HG03196 (cell line): ENCODE measurements around the gene YLPM1.

Source experiments
- ATAC-seq: cut with Tn5 transposase; IDR thresholded peaks from one replicate; pipeline ENCODE4 v1.9.1; 2021; ENCODE audit not compliant: unreplicated experiment

Gene YLPM1

DNA sequence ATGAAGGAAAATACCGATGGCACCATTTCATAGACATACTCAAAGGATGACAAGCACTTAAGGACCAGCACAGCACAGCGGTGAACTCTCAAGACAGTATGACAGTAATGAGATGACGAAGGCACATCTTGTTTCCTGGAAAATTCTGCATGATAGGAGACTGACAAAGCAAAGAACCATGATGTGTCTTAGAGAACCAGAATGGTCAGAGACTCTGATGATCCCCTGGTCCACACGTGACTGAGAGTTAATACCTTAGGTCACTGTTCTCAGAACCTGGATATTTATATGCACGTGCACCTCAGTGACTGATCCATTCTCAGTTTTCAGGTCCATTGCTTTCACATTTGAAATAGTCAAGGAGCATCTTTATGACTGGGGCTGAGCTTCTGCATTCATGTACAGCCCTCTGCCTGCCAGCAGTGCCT, 77.5 kb downstream of the YLPM1 start:
- no peak for ATAC-seq

DNA sequence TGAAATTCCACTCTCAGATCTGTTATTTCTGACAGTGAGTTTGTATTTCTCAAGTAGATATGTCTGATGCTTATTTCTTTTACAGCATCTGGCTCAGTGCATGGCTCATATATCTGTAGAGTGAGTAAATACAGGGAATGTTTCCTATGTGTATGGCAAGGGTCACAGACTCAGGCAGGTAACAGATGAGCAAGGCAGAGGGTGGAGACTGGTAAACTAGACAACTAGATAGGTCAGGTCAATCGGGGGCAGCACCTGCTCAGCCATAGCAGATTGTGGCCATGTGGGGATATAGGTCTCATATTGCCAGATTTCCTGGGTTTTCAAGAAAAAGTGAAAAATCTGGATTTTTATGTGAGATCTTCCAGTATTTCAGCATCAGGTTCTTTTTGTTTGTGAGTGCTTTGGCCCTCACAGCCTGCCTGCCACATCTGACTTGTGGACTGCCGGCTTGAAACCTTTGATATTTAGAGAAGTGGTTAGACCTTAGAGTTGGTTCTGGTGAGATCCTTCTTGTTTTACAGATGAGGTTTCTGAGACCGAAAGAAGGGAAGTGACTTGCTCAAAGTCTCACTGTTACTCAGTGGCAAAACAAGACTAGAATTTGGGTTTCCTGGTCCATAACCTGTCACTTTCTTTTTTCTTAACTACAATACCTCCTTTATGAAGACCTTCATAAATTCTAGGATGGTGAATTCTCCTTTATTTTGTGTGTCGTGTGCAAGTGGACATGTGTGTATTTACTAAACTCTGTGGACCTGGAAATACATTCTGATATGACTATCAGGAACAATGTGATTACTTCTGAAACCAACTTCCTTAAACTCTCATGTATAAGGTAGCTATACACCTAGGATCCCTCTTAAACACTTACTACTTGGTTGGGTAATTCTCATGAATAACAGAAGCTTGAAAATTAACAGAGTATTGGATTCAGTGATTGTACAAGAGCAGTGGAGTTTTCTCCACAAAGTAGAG, 78.4 kb downstream of the YLPM1 start:
- ATAC-seq, result peak; percentile 77

DNA sequence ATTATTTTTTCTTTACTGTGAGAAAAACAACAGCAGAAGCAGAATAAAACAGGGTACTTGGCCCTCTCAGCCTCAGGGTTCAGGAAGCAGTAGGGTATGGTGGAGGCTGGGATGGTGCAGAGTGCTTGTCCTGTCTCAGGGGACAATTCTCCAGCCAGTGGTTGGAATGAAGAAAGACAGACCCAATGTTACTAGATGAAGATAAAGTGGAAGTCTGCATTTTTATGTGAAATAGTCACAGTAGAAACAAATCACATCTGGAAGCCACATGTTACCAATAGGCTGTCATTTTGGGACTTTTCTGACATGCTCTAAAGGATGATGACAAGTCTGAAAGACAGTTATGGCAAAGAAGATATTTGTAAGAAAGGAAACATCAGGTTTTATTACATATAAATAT, 80.5 kb downstream of the YLPM1 start:
- no peak for ATAC-seq

DNA sequence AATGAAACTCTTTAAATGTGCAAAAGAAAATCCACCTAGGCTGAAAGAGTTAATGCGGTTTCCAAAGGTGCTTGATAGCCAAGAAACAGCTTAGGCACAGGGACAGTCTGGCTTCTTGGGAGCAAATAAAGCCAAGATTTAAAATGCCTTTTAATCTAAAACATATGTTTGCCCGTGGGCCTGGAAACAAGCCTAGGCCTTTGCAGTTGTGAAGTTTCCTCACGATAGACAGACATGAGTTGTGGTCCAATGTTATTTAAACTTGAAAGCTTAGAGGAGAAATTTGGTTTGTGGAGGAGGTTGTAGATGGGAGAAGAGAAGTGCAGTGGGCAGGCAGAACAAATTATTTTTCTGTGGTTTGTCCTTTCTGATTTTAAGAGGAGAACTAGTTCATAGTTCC, 83.1 kb downstream of the YLPM1 start:
- no peak for ATAC-seq

DNA sequence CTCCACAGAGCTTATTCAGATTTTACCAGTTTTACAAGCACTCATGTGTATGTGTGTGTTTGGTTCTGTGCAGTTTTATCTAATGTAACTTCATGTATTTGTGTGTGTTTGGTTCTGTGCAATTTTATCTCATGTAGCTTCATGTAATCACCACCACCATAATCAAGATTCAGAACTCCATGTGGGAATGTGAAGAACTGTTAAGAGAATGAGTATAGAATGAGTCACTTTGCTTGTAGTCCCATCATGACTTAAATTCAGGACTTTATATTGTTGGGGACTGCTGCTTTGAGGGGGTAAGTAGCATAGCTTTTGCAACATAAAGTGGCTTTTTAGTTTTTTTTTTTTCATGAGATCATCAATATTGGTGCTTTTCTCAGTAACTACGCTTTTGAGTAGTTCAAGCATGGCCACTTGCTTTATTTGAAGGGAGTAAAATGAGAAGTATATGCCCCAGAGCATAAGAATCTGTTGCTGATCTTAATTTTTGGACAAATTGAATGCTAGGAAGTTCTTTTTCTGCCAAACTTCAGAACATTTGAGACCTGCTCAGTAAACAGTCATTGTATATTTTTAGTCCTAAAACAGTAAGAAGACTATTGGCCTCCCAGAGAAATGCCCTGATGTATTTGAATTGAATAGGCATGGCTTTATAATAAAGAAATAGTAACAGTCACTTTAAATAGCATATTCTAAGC, 84.0 kb downstream of the YLPM1 start:
- ATAC-seq, result no peak

DNA sequence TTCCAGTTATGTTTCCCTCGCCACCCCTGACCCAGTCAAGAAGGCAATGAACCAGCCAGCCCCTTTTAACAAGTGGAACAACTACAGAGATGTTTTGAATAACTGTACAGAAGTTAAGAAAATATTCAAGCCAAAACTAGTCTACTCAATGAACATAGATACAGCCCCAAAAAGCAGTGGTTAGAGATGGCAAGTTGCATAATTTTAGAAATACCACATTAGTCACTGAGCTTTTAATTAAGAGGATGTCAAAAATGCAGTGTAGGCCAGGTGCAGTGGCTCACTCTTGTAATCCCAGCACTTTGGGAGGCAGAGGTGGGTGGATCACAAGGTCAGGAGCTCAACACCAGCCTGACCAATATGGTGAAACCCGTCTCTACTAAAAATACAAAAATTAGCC, 85.7 kb downstream of the YLPM1 start:
- no peak for ATAC-seq

DNA sequence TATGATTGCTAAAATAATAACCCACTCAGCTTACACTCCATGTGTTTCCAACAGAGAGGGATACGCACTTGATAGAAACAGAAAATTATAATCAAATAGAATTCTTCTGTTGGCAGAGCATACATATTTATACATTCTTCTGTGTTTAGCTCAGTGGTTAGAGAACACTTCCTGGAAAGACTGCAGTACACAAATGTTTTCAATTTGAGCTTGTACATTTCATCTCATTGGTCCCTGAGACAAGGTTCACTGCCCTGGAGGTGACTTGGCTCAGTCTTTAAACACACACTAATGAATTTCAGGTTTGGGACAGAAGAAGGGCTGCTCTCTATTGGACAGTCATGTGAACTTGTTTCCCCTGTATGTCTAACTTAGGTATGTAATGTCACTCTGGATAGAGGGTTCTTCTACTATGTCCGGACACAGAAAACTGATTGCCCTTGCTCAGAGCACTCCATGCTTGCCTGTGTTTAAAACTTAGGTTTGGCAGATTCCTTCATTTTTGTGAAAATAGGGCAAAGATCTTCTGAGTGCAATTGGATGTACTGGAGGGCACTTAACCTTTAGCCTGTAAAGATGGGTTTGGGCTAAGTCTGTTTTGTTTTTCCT, 89.9 kb downstream of the YLPM1 start:
- no peak for ATAC-seq

DNA sequence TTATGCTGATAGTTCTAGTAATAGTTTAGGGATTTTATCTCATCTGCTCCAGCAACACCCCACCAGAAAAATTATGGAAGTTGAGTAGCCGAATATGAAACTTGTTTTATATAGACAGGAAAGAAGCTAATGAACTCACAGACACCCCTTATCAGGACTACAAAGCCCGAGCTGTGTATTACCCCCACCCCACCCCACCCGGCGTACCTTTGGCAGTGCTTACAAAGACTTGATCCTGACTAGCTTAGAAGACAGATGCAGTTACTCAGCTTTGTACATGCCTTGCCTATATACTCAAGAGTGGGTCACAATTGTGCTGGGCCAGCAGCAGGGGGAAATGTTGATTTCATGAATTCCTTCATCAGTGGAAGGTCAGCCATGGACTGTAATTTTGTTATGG, 90.5 kb downstream of the YLPM1 start:
- ATAC-seq, result no peak

DNA sequence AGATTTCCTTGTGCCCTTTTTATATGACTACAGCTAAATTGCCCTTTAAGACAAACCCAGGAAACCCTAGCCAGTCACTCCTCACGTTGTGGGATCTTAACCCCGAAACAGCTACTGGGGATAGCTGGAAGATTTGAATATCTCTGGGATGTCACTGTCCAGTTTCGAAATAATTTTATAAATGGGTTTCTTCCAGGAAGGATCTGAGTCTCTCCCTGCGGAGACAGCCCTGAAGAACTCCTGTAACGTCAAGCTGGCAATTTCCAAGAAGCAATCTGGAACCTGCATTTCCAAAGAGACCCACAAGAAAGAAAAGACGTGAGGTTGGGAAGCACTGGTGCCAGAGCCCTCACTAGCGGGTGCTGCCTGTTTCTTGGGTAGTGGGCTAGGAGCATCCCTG, 91.9 kb downstream of the YLPM1 start:
- no peak for ATAC-seq

DNA sequence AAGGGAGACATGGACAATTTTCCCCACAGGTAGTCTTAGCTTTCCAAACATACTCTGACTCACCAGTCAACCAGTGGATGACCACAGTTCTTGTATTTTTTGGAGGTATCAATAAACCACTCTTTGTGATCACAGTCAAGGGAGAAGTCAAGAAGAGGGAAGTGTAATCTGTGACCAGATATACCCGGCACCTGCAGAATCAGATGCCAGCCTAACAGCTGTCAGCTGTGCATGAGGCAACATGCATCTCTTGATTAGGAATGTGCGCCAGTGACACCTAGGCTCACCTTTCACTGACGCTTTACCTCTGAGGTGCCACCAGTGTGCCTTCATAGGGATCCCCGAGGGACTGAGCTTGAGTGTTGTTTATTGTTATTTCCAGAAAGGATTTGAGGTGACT, 92.8 kb downstream of the YLPM1 start:
- ATAC-seq, result no peak

DNA sequence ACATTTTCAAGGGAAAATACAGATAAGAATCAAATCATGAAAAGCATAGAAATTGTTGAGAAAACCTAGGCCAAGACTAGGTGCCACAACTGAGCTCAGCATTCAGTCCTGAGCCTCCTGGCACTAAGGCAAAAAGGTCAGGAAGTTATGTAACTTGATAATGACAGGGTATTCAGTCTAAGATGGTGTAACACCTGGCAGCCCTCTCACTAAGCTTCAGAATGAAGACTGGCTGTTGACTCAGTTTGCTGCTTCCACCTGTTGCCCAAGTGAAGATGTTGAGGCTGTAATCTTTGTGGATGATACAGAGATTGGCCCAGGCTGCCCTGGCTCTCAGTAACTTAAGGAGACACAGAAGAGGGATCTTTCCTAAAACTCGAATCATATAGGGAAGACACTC, 93.2 kb downstream of the YLPM1 start:
- no peak for ATAC-seq

DNA sequence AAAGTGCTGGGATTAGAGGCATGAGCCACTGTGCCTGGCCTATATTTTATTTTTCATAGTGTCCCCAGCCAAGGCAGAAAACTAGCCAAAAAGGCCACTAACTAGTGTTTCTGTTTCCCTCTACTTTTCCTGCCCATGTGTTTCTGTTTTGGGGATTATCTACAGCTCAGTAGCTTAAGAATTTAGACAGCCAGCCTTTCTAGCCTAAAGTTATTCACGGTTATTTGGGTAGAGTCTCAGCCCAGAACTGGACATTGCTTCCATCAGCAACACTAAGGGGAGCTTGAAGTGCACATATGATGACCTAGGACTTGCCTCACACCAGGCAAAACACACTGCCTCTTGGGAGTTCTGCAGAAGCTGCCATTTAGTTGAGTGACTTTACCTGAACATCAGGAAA, 94.9 kb downstream of the YLPM1 start:
- ATAC-seq, result no peak

DNA sequence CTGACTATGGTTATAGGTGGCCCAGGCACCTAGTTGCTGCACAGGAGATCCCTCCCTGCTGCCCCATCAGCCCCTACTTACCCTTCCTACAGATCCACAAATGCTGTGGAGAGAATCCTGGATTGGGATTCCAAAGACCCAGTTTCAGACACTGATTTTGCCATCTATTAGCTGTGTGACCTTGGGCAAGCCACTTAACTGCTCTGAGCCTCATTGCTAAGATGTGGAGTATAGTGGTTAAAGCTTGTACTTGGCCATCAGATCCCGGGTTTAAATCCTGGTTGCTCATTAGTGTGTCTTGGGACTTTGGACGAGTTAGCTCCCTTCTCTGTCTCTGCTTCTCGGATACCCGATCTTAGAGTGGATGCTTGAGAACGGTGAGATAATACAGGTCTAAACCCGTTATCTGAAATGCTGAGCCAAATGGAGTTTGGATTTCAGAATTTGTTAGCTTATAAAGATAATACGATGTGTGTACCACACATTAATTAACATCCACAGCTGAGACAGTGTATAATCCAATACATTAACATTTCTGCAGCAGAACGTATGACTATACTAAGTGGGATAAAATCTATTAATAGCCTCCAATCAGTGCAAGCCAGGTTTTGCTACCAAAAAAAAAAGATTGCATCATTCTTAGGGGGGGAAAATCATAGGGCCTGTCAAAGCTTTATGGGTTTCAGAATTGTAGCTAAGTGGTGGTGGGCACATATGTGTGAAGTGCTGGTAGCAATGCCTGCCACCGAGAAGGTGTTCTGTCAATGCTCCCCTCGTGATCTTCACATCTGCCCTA, 96.8 kb downstream of the YLPM1 start:
- ATAC-seq, result no peak

DNA sequence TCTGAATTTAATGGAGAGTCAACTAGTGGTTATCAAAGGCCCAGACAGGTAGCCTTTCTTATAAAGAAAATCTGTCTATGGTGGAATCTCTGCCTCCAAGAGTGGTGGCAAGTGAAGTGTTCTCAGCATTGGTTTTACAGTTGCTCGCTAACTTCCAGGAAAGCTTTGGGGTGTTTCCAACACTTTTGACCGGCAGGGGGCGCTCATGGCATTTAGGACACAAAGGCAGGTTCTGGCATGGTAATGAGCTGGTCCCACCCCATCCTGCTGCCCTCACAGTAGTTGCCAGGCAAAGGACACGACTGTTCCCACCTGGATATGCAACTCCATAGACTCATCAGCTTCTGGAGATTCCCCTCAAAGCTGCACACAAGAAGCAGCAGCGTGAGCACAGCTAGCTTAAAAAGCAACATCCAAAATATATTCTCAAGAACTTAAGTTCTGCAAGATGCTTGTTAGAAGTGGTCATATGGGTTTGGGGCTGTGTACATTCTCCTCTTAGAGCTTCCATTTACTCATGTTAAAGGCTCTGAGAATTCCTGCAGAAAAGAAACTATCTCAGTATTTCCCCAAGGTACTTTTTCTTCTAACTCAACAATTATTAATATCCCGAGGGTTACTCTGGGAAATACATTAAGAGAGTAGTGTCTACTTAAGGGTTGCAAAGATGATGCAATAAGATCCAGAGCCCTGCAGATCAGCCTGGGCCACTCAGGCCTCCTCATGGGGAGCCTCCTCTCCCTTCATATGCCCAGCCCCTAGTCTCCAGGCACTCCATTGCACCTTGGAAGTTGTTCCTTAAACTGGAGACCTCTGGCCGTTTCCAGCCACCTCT, 98.0 kb downstream of the YLPM1 start:
- no peak for ATAC-seq

DNA sequence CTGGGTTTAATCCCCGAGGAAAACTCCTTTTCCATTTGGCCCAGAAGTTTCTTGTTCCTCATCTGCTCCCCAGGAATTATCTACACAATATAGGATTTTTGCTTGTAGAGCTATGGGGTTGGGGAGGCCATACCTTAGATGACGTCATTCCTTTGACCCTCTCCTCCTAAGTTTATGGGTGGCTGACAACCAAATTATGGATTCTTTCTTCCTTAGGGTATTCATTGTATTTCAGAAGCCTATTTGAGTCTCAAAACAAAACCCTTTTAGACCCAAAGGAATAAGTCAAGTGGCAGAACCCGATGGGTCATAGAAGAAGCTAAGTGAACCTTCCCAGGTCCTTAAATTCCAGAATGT, 98.6 kb downstream of the YLPM1 start:
- no peak for ATAC-seq

DNA sequence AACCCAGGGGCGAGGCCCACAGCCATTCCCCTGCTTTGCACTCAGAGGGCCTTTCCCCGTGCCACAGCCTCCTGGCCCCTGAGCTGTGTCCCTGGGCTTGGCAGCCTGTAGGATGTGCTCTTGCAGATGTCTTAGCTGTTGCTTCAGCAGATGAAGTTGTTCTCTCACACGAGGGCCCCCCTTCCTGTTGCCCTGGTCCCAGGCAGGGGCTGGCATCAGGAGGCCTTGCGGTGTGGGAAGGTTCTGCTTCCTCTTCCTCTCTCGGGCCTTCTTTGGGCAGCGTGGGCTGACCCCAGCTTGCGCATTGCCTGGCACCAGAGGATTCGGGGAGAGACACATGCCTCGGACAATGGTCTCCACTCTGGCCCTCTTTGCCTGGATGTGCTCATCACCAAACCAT, 100.2 kb downstream of the YLPM1 start:
- no peak for ATAC-seq

DNA sequence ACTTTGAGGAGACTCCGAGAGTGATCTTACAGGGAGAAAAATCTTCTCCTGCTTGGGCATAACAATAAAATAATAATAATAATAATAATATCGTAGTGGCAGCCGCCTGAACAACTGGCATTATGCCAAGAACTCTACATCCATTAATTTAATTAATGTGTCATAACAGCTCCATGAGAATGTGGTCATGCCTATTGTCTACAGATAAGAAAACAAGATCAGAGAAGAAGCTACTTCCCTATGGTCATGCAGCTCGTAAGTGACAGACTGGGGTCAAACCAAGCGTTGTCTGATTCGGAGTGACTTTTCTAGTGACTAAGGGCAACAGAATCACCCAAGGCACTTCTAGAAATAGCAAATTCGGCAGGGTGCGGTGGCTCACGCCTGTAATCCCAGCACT, 101.1 kb downstream of the YLPM1 start:
- ATAC-seq, result no peak

DNA sequence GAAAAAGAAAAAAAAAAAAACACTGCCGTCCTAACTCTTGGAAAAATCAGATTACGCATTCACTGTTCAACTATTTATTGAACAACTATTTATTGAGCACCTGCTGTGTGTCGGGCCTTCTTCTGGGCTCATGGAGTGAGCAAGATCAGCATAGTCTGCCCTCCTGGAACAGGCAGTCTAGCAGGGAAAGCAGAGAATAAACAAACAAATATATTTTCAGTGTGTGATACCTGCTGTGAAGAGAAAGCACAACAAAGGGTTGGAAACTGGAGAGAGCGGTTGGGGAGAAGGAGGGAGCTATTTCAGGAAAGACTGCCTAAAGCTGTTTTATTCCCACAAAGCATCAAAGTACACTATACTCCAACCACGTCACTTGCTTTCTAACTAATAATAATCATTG, 102.0 kb downstream of the YLPM1 start:
- no peak for ATAC-seq

DNA sequence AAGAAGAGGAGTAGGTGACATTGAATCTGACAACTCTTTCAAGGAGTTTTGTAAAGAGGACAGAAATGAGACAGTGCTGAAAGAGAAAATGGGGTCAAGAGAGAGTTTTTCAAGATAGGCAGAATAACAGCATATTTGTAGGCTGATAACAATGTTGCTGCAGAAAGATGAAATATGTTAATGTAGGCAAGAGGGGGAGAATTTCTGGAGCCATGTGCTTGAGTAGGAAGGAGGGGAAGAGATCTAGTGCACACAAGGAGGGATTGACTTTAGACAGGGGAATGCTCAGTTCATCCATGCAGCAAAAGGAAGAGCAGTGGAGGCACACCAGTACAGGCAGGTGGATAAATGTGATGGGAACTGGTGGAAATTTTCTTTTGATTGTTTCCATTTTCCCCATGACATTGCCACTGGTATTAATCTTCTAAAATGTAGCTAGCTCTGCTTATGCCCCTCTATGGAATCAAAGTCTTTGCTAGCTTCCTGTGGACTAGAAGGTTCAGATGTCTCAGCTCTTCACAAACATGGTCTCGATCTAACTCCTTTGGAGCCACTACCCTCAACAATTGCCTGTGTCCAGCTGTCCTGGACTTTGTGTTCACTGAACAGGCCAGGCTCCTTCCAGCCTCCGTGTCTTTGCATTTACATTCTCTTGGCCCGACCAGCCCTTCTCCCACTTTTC, 103.7 kb downstream of the YLPM1 start:
- ATAC-seq, result no peak

DNA sequence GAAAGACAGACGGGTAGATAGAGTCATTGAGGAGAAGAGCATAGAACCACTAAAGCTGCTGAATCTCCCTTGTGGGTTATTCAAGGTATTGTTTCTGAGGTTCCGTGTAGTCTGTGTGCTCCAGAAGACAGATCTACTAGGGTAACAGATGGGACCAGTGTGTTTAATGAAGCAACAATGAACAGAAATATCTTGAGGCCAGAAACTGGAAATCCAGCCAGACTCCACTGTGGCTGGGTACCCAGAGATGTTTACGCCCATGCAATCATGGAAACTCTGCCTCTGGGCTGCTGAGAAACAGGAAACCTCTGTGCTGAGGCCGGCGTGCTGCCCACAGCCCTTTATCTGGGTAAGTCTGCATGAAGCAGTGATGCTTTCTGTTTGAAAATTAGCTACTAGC, 104.6 kb downstream of the YLPM1 start:
- no peak for ATAC-seq
